HG03571 (cell line): Measurements from ENCODE around the gene PRAC1.

ENCODE experiments used
- ATAC-seq: cut with Tn5 transposase; IDR thresholded peaks from one replicate; pipeline ENCODE4 v1.9.1; 2021; ENCODE audit not compliant: unreplicated experiment

The PRAC1 gene

GRCh38 chr17:48722201-48722907, at the start of gene PRAC1:
Gene PRAC1 (minus strand): TSS chr17:48722518. CDS start chr17:48722392, 126 bp downstream.
- no peak for ATAC-seq

GRCh38 chr17:48770954-48771353, 48.6 kb upstream of the PRAC1 start:
- no peak for ATAC-seq

GRCh38 chr17:48769009-48769675, 46.8 kb upstream of the PRAC1 start:
- no peak for ATAC-seq

GRCh38 chr17:48767263-48767774, 45.0 kb upstream of the PRAC1 start:
- no peak for ATAC-seq

GRCh38 chr17:48761114-48761513, 38.8 kb upstream of the PRAC1 start:
- no peak for ATAC-seq

- ATAC-seq: no peak
These were observed 38.1 kb upstream of the PRAC1 start for GRCh38 chr17:48760411-48760810.

GRCh38 chr17:48759288-48759687, 37.0 kb upstream of the PRAC1 start:
- ATAC-seq: no peak

GRCh38 chr17:48757524-48757961, 35.2 kb upstream of the PRAC1 start:
- ATAC-seq: no peak

GRCh38 chr17:48756830-48757251, 34.5 kb upstream of the PRAC1 start:
- no peak for ATAC-seq

GRCh38 chr17:48755356-48755755, 33.0 kb upstream of the PRAC1 start:
- no peak for ATAC-seq

GRCh38 chr17:48754500-48755261, 32.4 kb upstream of the PRAC1 start:
- ATAC-seq: no peak

- ATAC-seq: no peak
These were observed 31.6 kb upstream of the PRAC1 start for GRCh38 chr17:48753794-48754499.

GRCh38 chr17:48752399-48753288, 30.3 kb upstream of the PRAC1 start:
- no peak for ATAC-seq

GRCh38 chr17:48751733-48752398, 29.5 kb upstream of the PRAC1 start:
- ATAC-seq: no peak

GRCh38 chr17:48751172-48751571, 28.9 kb upstream of the PRAC1 start:
- ATAC-seq: no peak

GRCh38 chr17:48749621-48750553, 27.6 kb upstream of the PRAC1 start:
- ATAC-seq: no peak

- no peak for ATAC-seq
These were observed 26.6 kb upstream of the PRAC1 start for GRCh38 chr17:48748718-48749566.
